NCI-H1694 treated with DMSO at 0.1 percent for 48 hours (cell line): ENCODE data around the gene BAG5.
"Not testable (repeated sequence)": the region's sequence is repeated elsewhere in the genome, so short reads cannot be mapped to it uniquely, and the experiment has no call there.

Source experiments
- DNase-seq: peaks from one replicate; lab custom pipeline; 2025; lab: John Stamatoyannopoulos, UW

Gene BAG5

DNA sequence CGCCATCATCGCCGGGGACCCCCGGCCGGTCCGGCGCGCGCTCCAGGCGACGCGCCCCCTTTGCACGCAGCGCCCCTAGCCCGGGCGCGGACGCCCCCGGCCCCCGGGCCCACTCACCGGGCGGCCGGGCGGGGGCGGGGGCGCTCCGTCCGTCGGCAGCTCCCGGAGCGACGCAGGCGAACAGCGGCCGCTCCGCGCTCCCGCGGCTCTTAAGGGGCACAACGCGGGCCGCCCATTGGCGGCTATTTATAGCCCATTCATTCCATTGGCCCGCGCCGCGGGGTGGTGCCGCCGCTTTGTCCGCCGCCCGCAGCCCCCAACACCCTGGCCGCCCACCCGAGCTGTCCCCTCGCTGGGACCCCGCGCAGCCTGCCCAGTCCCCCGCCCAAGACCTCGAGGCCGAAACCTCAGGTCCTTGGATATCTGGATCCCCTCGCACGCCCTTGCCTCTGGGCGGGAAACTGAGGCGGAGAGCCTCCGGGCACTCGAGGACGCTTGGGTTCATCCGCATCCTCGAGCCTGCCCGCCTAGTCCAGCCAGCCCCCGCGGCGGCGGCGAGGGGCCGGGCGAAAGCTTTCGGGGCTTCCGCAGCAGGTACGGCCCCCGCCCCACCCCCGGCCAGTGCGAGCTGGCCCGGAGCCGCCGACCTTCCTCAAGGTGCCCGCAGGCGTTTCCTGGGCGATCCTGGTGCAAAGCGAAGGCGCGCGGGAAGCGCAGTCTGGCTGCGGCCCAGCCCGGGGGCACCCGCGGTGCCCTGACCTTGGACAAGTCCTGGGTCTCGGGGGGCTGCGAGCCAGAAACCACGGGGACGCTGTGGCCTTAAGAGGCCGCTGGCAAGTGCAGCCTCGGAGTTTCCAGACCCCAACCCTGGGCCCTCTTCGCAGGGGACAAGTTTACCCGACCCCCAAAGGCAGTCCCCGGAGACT lies 39.5 kb downstream of the BAG5 start, which contains the start of gene CKB:
CKB (minus strand) TSS at position 182 of the 926 bp plus-strand sequence. CDS start 337 bp downstream, outside the sequence.
- DNase-seq = peak; percentile 94

DNA sequence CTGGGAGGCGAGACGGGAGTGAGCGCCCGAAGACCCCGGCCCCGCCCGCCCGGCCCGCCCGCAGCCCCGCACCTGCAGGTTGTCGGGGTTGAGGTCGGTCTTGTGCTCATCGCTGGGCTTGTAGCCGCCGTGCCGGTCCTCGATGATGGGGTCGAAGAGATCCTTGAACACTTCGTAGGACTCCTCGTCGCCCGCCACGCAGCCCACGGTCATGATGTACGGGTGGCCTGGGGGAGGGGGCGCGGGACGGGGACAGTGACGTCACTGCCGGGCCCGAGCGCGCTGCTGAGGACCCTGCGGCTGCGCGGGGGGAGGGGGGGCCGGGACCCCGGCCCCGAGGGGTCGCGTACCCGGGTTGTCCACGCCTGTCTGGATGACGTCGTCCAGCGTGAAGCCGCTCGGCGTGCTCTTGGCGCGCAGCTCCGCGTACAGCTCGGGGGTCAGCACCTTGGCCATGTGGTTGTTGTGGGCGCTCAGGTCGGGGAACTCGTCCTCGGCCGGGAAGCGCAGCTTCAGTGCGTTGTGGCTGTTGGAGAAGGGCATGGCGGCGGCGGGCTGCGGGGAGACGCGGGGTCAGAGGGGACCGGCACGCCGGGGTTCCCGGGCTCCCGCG lies 40.4 kb downstream of the BAG5 start:
- DNase-seq = peak; percentile 38

DNA sequence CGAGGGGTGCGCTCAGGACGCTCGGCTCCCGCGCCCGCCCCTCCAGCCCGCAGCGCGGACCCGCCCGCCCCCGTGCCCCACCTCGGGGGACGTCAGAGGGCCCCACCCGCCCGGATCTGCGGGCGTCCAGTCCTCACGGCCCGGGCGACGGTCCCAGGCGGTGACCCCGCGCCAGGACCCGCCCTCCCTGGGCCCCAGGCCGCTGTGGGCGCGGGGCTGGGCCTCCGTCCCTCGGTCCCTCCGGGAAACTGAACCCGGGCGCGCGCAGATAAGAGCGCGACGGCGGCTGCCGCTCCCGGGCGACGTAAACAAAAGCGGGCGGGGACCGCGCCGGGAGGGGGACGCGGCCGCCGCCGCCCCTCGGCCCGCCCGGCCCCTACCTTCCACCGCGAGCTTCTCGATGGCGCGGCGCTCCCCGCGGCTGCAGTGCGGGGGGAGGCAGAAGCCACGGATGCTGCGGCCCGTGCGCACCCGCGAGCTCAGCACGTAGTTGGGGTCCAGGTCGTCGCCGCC lies 41.0 kb downstream of the BAG5 start:
- DNase-seq = no peak

GRCh38 chr14:103520657-103521437 lies 41.6 kb downstream of the BAG5 start:
- peak; percentile 90 for DNase-seq

- DNase-seq = no peak
Observed at GRCh38 chr14:103520269-103520656, 42.2 kb downstream of the BAG5 start.

DNA sequence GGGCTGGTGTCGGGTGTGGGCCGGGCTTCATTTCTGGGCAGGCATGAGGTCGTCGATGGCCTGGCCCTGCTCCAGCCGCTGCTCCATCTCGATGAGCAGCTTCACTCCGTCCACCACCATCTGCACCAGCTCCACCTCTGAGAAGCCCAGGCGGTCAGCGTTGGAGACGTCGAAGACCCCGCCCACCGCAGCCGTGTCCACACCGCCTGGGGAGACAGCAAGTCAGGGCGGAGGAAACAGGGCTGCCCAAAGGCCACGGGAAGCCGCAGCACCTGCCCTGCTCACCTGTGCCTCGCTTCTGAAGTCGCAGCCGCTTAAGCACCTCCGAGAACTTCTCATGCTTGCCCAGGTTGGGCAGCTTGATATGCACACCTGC lies 42.6 kb downstream of the BAG5 start:
- DNase-seq = no peak

DNA sequence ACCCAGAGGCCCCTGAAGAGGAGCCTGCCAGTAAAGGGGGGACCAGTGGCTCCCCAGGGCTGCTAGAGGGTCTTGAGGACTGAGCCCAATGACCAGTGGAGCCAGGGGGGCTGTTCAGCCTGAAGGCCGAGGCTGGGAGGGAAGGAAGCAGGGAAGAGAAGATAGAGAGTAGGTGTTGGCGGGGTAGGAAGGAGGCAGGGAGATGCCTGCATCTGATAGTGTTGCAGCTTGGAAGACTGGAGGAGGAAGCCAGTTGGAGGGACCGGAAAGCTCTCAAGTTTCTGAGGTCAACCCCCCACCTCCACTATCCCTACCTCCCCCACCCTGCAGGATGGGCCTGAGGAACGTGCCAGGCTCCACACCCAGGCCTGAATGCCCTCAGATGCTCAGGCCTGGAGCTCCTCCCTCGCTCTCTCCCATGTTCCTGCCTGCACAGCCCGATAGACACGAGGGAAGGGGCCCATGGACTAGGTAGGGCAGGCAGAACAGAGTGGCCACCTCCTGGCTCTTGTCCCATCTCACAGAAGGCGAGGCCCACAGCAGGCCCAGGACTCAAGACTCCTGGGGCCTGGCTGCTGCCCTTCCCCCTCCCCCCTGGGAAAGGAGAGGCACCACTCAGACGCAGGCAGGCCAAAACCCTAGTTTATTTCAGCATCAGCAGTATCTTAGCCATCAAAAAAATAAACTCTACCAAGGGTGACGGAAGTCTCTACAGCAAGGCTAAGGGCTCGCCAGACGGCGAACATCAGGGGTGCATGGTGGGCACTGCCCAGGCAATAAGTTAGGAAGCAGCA lies 43.2 kb downstream of the BAG5 start:
- DNase-seq = no peak

- DNase-seq = peak; percentile 77
Observed at GRCh38 chr14:103518422-103519042, 43.9 kb downstream of the BAG5 start.

GRCh38 chr14:103517721-103518421 lies 44.6 kb downstream of the BAG5 start:
- DNase-seq = no peak

DNA sequence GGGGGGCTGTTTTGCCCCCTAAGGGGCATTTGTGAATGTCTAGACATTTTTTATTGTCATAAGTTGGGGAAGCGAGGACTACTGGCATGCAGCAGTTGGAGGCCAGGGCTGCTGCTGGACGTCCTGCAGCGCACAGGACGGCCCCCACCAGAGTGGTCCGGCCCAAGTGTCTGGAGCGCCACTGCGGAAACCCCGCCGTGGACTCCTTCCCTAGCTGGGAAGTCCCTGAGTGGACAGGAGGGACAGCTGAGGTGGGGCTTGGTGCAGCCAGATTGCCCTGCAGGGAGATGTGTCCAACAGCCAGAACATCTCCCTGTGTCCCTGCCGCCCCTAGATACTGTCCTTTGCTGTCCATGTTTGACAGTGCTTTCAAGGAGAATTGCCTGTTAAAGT lies 45.3 kb downstream of the BAG5 start:
- DNase-seq = no peak

GRCh38 chr14:103516426-103517173 lies 45.9 kb downstream of the BAG5 start:
- no peak for DNase-seq

GRCh38 chr14:103514596-103515421 lies 47.6 kb downstream of the BAG5 start:
- no peak for DNase-seq

GRCh38 chr14:103512701-103513611 lies 49.5 kb downstream of the BAG5 start:
- DNase-seq = peak; percentile 100

DNA sequence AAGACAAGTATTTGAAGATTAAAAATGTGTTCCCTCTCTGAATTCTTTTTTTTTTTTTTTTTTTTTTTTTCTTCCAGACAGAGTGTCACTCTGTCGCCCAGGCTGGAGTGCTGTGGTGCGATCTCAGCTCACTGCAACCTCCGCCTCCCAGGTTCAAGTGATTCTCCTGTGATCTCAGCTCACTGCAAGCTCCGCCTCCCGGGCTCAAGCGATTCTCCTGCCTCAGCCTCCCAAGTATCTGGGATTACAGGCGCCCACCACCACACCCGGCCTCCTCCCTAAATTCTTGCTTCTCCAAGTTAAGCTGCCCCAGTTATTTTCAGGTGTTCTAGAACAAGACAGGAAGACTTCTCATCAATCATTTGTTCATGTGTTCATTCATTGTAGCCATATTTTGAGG lies 50.3 kb downstream of the BAG5 start:
- DNase-seq = not testable (repeated sequence)

DNA sequence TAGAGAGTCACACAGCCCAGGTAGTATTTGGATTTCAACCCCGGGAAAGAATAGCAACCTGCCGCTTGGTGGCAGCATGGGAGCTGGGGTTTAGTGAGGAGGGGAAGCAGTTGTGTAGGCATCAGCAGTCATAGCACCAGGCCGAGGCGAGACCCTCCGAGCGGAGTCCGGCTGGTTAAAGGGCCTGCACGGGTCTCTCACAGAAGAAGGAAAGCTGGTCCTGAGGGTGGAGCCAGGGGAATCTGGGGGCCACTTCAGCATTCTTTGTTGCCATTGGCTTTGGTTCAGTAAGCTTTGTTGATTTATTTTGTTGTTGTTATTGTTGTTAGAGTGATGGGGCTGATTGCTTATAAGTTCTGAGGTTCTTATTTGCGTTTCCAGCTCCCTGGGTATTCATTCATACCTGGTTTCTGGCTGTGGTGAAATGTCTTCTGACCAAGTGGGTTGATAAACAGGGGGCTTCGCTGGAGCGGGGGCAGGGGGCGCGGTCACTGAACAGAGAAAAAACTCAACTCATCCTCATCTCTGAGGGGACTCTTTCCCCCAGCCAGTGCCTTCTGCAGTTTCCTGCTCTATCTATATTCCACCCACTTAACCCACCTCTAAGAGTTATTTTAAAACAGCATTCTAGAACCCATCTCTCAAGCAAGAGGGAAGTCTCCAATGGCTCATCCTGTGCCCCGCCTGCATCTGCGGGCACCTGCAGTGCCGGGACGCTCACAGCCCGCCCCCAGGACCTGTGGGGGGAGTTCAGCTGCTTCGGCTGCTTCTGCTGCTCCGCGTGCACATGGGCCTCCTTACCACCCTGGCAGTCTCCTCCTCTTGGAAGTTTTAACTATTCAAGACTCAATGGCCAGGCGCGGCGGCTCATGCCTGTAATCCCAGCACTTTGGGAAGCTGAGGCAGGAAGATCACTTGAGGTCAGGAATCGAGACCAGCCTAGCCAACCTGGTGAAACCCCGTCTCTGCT lies 51.4 kb downstream of the BAG5 start:
- DNase-seq = peak; percentile 42
